ENCODE measurements around the gene SNAPC2.

DNA sequence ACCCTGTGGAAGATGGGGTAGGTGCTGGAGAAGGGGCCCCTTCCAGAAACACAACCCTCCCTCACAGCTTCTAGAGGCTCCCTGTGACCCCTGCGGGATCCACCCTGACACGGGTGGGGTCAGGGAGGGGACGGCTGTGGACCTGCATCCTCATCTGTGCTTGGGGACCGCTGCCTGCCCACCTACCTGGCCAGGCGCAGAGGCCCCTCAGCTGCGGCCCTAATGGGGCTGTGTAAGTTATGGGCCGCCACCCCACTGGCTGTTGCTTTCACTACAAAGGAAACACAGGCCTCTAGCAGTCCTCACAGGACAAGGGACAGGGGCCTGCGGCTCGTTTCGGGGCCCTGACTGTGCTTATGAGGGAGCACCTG, 12.8 kb downstream of the SNAPC2 start:
- TF ChIP-seq POLR2A (IDR thresholded peaks at IDR 0.05) (no peak), CTCF (IDR thresholded peaks at IDR 0.05) (no peak)
